Prostate gland (tissue), 2 donors: ENCODE results near the gene PIK3IP1.

Experiments
- CTCF ChIP-seq, 4 experiments: fragments of 200-600 bp in 2 of 4; fragments of 450-650 bp in 2 of 4; sonication (generic) in 2 of 4; IDR thresholded peaks; 1 replicate in 3 of 4; 2 replicates in 1 of 4; pipeline ENCODE4 v1.5.1; 2016 to 2019; ENCODE audit warnings: antibody characterized with exemption in 4 of 4, mild to moderate bottlenecking in 2 of 4, moderate library complexity in 2 of 4
- POLR2A ChIP-seq: fragments of 450-650 bp; IDR thresholded peaks from one replicate; pipeline ENCODE4 v1.6.1; 2016; ENCODE audit warnings: antibody characterized with exemption, mild to moderate bottlenecking

GRCh38 chr22:31327806-31328543 lies 35.7 kb upstream of the PIK3IP1 start:
- no peak for TF ChIP-seq POLR2A
- no peak for TF ChIP-seq CTCF (IDR thresholded peaks at IDR 0.05)
